SK-N-SH (cell line): ENCODE data around the gene ERH. TPM values are rescaled to one million over a fixed set of nuclear protein-coding genes. Genes with fewer than 3 reads are reported as not detected.

Experiments
- CTCF ChIA-PET: fragments of 300-600, 350-600 bp; formaldehyde crosslinking; extraction: SDS; loops from one replicate; lab custom pipeline; 2021; lab: Yijun Ruan, JAX
- POLR2A ChIA-PET: fragments of 350-600 bp; sonication (Branson Sonifier 250); formaldehyde crosslinking; extraction: SDS; loops from one replicate; lab custom pipeline; 2020; ENCODE audit warnings: antibody characterized with exemption, inconsistent platforms; lab: Yijun Ruan, JAX
- DNase-seq: peaks from one replicate; pipeline ENCODE4 v3.0.0; 2012
- H2AFZ ChIP-seq: fragments of 200-600 bp; sonication (generic); 2 replicates; pipeline ENCODE4 v1.8.1; 2016; ENCODE audit warnings: antibody characterized with exemption, mild to moderate bottlenecking, low read depth
- H3F3A ChIP-seq: fragments of 200-600 bp; sonication (generic); replicated peaks from 2 replicates; pipeline ENCODE3; 2016; ENCODE audit warnings: antibody characterized with exemption, mild to moderate bottlenecking; ENCODE audit not compliant: insufficient read depth
- H3K27ac ChIP-seq, 2 experiments: fragments of 200-500 bp in 1 of 2; fragments of 200-600 bp in 1 of 2; sonication (Bioruptor generic) in 1 of 2; sonication (generic), shearing (Covaris generic) in 1 of 2; 2 replicates each; pipeline versions ENCODE4 v1.5.1 to v1.6.1; 2014 to 2016; ENCODE audit warnings: low read depth in 2 of 2, inconsistent platforms in 1 of 2, low read length in 1 of 2, mild to moderate bottlenecking in 1 of 2, mixed read lengths in 1 of 2
- H3K27me3 ChIP-seq: fragments of 200-600 bp; sonication (generic), shearing (Covaris generic); 2 replicates; pipeline ENCODE4 v1.6.1; 2016; ENCODE audit warnings: mixed run types; ENCODE audit not compliant: insufficient read depth
- H3K36me3 ChIP-seq, 2 experiments: fragments of 200-500 bp in 1 of 2; fragments of 200-600 bp in 1 of 2; sonication (Bioruptor generic) in 1 of 2; sonication (generic) in 1 of 2; replicated peaks in 1 of 2; 2 replicates each; pipeline versions ENCODE3 to v1.5.1; 2014 to 2016; ENCODE audit warnings: low read length in 1 of 2, mild to moderate bottlenecking in 1 of 2; ENCODE audit not compliant: insufficient read depth in 2 of 2, control insufficient read depth in 1 of 2
- H3K4me1 ChIP-seq, 2 experiments: fragments of 200-500 bp in 1 of 2; fragments of 200-600 bp in 1 of 2; sonication (Bioruptor generic) in 1 of 2; sonication (generic), shearing (Covaris generic) in 1 of 2; 2 replicates each; pipeline versions ENCODE4 v1.5.1 to v1.6.1; 2014 to 2016; ENCODE audit warnings: low read depth in 1 of 2, low read length in 1 of 2, mixed run types in 1 of 2; ENCODE audit not compliant: insufficient read depth in 2 of 2, control insufficient read depth in 1 of 2
- H3K4me2 ChIP-seq: fragments of 200-600 bp; sonication (generic), shearing (Covaris generic); 2 replicates; pipeline ENCODE4 v1.6.1; 2017; ENCODE audit warnings: mixed run types
- H3K4me3 ChIP-seq, 2 experiments: fragments of 200-500 bp in 1 of 2; fragments of 200-600 bp in 1 of 2; sonication (Bioruptor generic) in 1 of 2; sonication (generic), shearing (Covaris generic) in 1 of 2; 2 replicates each; pipeline versions ENCODE4 v1.5.1 to v1.8.1; 2014 to 2016; ENCODE audit warnings: low read depth in 2 of 2, inconsistent platforms in 1 of 2, low read length in 1 of 2, mild to moderate bottlenecking in 1 of 2, mixed read lengths in 1 of 2, moderate library complexity in 1 of 2
- H3K79me2 ChIP-seq: fragments of 200-600 bp; sonication (generic); 2 replicates; pipeline ENCODE4 v1.8.1; 2017; ENCODE audit warnings: mild to moderate bottlenecking; ENCODE audit not compliant: insufficient read depth
- H3K9ac ChIP-seq: fragments of 200-600 bp; sonication (generic); 2 replicates; pipeline ENCODE4 v1.6.1; 2017; ENCODE audit warnings: mixed run types
- H3K9me2 ChIP-seq: fragments of 200-600 bp; sonication (generic); 2 replicates; pipeline ENCODE4 v1.6.1; 2017; ENCODE audit warnings: mixed run types
- H3K9me3 ChIP-seq: fragments of 200-600 bp; sonication (generic); 2 replicates; pipeline ENCODE4 v1.6.1; 2017; ENCODE audit warnings: mixed run types, mild to moderate bottlenecking, moderate library complexity
- H4K20me1 ChIP-seq: fragments of 200-600 bp; sonication (generic); 2 replicates; pipeline ENCODE4 v1.6.1; 2017; ENCODE audit warnings: mild to moderate bottlenecking, mixed run types; ENCODE audit not compliant: insufficient read depth
- FOSL2 ChIP-seq: IDR thresholded peaks from 2 replicates; pipeline ENCODE4 v1.4.0; 2012; ENCODE audit warnings: low read depth, mild to moderate bottlenecking, moderate library complexity, borderline replicate concordance
- FOXM1 ChIP-seq: IDR thresholded peaks from 2 replicates; pipeline ENCODE4 v1.4.0; 2012; ENCODE audit warnings: low read depth, mild to moderate bottlenecking
- GATA2 ChIP-seq: sonication (generic); formaldehyde crosslinking; IDR thresholded peaks from 2 replicates; pipeline ENCODE4 v1.5.0; 2020; ENCODE audit warnings: mild to moderate bottlenecking, missing genetic modification reagents
- IRF3 ChIP-seq: fragments of 150-350 bp; IDR thresholded peaks from 2 replicates; pipeline ENCODE4 v1.6.1; 2016; ENCODE audit warnings: mild to moderate bottlenecking, low read depth, low read length
- POLR2AphosphoS5 ChIP-seq: IDR thresholded peaks from 2 replicates; pipeline ENCODE4 v1.6.1; 2012; ENCODE audit warnings: low read depth, low read length
- RAD21 ChIP-seq: IDR thresholded peaks from 2 replicates; pipeline ENCODE4 v1.6.1; 2012; ENCODE audit warnings: mild to moderate bottlenecking, low read length
- TEAD4 ChIP-seq: IDR thresholded peaks from 2 replicates; pipeline ENCODE4 v1.4.0; 2012; ENCODE audit warnings: mild to moderate bottlenecking, borderline replicate concordance; ENCODE audit not compliant: insufficient read depth
- USF2 ChIP-seq: fragments of 150-350 bp; IDR thresholded peaks from 2 replicates; pipeline ENCODE4 v1.6.1; 2017; ENCODE audit warnings: antibody characterized with exemption, low read length, low read depth, borderline replicate concordance
- YY1 ChIP-seq: IDR thresholded peaks from 2 replicates; pipeline ENCODE4 v1.4.0; 2012; ENCODE audit warnings: low read depth, mild to moderate bottlenecking
- ZBTB33 ChIP-seq: IDR thresholded peaks from 2 replicates; pipeline ENCODE4 v1.4.0; 2012; ENCODE audit warnings: low read depth, borderline replicate concordance
- polyA plus RNA-seq, 3 experiments: library from polyadenylated mRNA; depleted of rRNA; stranded (reverse); fragments of >200 nt; gene quantifications; 2 replicates each; pipeline ENCODE4 v1.2.3, GENCODE V29; 2012

Gene ERH
- polyA plus RNA-seq, 1 of the 3 experiments (the other 2 are of a cell fraction), result 186 TPM

DNA sequence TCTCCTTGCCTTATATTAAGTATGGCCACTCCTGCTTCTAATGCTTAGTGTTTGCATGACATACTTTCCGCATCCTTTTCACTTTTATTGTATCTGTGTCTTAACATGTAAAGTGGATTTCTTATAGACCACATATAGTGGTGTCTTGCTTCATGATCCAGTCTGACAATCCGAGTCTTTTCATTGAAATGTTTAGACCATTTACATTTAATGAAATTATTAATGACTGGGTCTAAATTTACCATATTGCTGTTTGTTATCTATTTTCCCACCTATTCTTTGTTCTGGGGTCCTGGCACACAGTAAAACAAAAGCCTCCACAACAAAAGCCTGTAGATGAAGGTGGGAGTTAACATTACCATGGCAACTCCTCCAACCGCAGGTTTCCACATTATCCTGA is 22.9 kb downstream of the ERH start (continued):
- TF ChIP-seq IRF3 (no peak), POLR2AphosphoS5 (no peak)

- Histone ChIP-seq H3K4me2 (no peak overlapping the region), H3K27me3 (no peaks in the 10 kb centered on the region), H3K4me1 (no peaks in the 10 kb centered on the region), H3F3A (peaks cover 6% of the 10 kb centered on the region), H4K20me1 (no peaks in the 10 kb centered on the region), H3K9me2 (no peaks in the 10 kb centered on the region), H2AFZ (no peak overlapping the region), H3K79me2 (no peaks in the 10 kb centered on the region; the same call in 1 of the 2 replicates), H3K4me3 (no peak overlapping the region), H3K27ac (no peak overlapping the region), H3K36me3 (peaks cover 30 to 39% of the 10 kb centered on the region in 2 experiments), H3K9me3 (no peaks in the 10 kb centered on the region), H3K9ac (no peak overlapping the region)
- no peak for TF ChIP-seq USF2
- TF ChIP-seq IRF3, result no peak
- no peak for TF ChIP-seq FOXM1
- TF ChIP-seq GATA2 (CRISPR knock-in tag), result no peak
- no peak for TF ChIP-seq FOSL2
- TF ChIP-seq RAD21, result no peak
- no peak for TF ChIP-seq TEAD4
- TF ChIP-seq YY1, result no peak
- no peak for TF ChIP-seq ZBTB33
- TF ChIP-seq POLR2AphosphoS5, result no peak
- ChIA-PET POLR2A (no interaction called here), CTCF (interaction anchor here (1.0 kb wide), 1 partner anchor 12 kb away, joined by 3 read pairs; no protein-coding TSS in a partner anchor)
- DNase-seq, result no peak
Observed at GRCh38 chr14:69374235-69374634, 23.9 kb downstream of the ERH start.
